ENCODE measurements around the gene SUN5. TPM values are rescaled to one million over a fixed set of nuclear protein-coding genes. Genes with fewer than 3 reads are reported as not detected.

SUN5 gene
- total RNA-seq, 6 experiments from 2014 or later = not detected

- Histone ChIP-seq H3K27ac (no peak overlapping the region), H3K4me1 (no peaks in the 10 kb centered on the region), H3K27me3 (no peaks in the 10 kb centered on the region), H3K4me3 (no peak overlapping the region), H3K9me3 (no peaks in the 10 kb centered on the region), H3K36me3 (no peaks in the 10 kb centered on the region)
- WGBS (ENCODE audit: insufficient coverage, low coverage, low lambda C conversion rate, missing lambda C conversion rate) = 58% methylated on average over 2 of the region's 13 CpGs
- intact Hi-C loops (cut with DNase I) = no loop called here
- TF ChIP-seq CTCF (IDR thresholded peaks at IDR 0.05) = no peak
- no peak for TF ChIP-seq POLR2A (IDR thresholded peaks at IDR 0.05)
- no peak for DNase-seq
- peak in 3 of 4 donors; percentile 30 to 51 (median 49) for ATAC-seq
Observed at GRCh38 chr20:32972181-32973076, 31.8 kb downstream of the SUN5 start.

GRCh38 chr20:32971703-32972161 lies 32.5 kb downstream of the SUN5 start:
- H3K4me1 ChIP-seq = no peaks in the 10 kb centered on the region
- intact Hi-C loops (cut with DNase I) = no loop called here
- no peak for ATAC-seq
- 53% methylated on average over 6 of the region's 6 CpGs for WGBS (ENCODE audit: insufficient coverage, low coverage, low lambda C conversion rate, missing lambda C conversion rate)
- no peaks in the 10 kb centered on the region for H3K27me3 ChIP-seq
- no peaks in the 10 kb centered on the region for H3K36me3 ChIP-seq
- TF ChIP-seq CTCF (IDR thresholded peaks at IDR 0.05) = no peak
- DNase-seq = no peak
- H3K9me3 ChIP-seq = no peaks in the 10 kb centered on the region
- H3K4me3 ChIP-seq = no peak overlapping the region
- H3K27ac ChIP-seq = no peak overlapping the region

GRCh38 chr20:32970973-32971300 lies 33.3 kb downstream of the SUN5 start:
- no peaks in the 10 kb centered on the region for H3K36me3 ChIP-seq
- no peak overlapping the region for H3K27ac ChIP-seq
- intact Hi-C loops (cut with DNase I) = no loop called here
- no peak overlapping the region for H3K4me3 ChIP-seq
- no peak for TF ChIP-seq POLR2A (IDR thresholded peaks at IDR 0.05)
- TF ChIP-seq CTCF (IDR thresholded peaks at IDR 0.05) = no peak
- no peaks in the 10 kb centered on the region for H3K9me3 ChIP-seq
- DNase-seq (no peak), ATAC-seq (no peak)
- H3K4me1 ChIP-seq = no peaks in the 10 kb centered on the region
- WGBS (ENCODE audit: insufficient coverage, low coverage, low lambda C conversion rate, missing lambda C conversion rate) = 80% methylated on average over 1 of the region's 2 CpGs
- H3K27me3 ChIP-seq = no peaks in the 10 kb centered on the region

GRCh38 chr20:32970115-32970972 lies 33.9 kb downstream of the SUN5 start:
- no peak for ATAC-seq
- H3K4me1 ChIP-seq = no peaks in the 10 kb centered on the region
- no peak for DNase-seq
- no peak for TF ChIP-seq CTCF (IDR thresholded peaks at IDR 0.05)
- no peak for TF ChIP-seq POLR2A (IDR thresholded peaks at IDR 0.05)
- intact Hi-C loops (cut with DNase I) = no loop called here
- no peaks in the 10 kb centered on the region for H3K9me3 ChIP-seq
- H3K27ac ChIP-seq = no peak overlapping the region
- no peak overlapping the region for H3K4me3 ChIP-seq
- 74% methylated on average over 3 of the region's 15 CpGs for WGBS (ENCODE audit: insufficient coverage, low coverage, low lambda C conversion rate, missing lambda C conversion rate)
- H3K27me3 ChIP-seq = no peaks in the 10 kb centered on the region
- no peaks in the 10 kb centered on the region for H3K36me3 ChIP-seq
